Right lobe of liver (tissue), 6 donors: ENCODE data around the gene HPGD. TPM values are rescaled to one million over a fixed set of nuclear protein-coding genes. Genes with fewer than 3 reads are reported as not detected.

Experiments used
- ATAC-seq, 4 donors: fragments of 200-7000 bp; cut with Tn5 transposase; one replicate each; pipeline ENCODE4 v1.9.1; 2020; ENCODE audit warnings: mild to moderate bottlenecking in 4 of 4, moderate library complexity in 4 of 4
- DNase-seq, 3 donors: peaks; one replicate each; pipeline ENCODE4 v3.0.0-alpha.2; 2020
- H3K27ac ChIP-seq, 3 donors: fragments of 200-600 bp; one replicate each; pipeline ENCODE4 v1.8.0; 2022
- H3K27me3 ChIP-seq, 2 donors: fragments of 200-600 bp; one replicate each; pipeline ENCODE4 v1.8.0; 2022
- H3K36me3 ChIP-seq, 4 donors: fragments of 200-600 bp; sonication (generic) in 1 of 4; one replicate each; pipeline versions ENCODE4 v1.5.1 to v1.8.0; 2017 to 2022; ENCODE audit warnings: control low read depth in 1 of 4
- H3K4me1 ChIP-seq, 4 donors: fragments of 200-600 bp; sonication (generic) in 1 of 4; one replicate each; pipeline versions ENCODE4 v1.5.1 to v1.8.0; 2017 to 2022; ENCODE audit warnings: control low read depth in 1 of 4
- H3K4me3 ChIP-seq, 3 donors: fragments of 200-600 bp; one replicate each; pipeline ENCODE4 v1.8.0; 2022
- H3K9me3 ChIP-seq, 4 donors: fragments of 200-600 bp; sonication (generic) in 1 of 4; one replicate each; pipeline versions ENCODE4 v1.5.1 to v1.8.0; 2017 to 2022; ENCODE audit warnings: control low read depth in 1 of 4
- POLR2A ChIP-seq: fragments of 450-650 bp; IDR thresholded peaks from one replicate; pipeline ENCODE4 v1.6.1; 2017; ENCODE audit warnings: antibody characterized with exemption, mild to moderate bottlenecking
- WGBS: methylation state at CpG from one replicate; pipeline ENCODE4 v1.1.6; 2018; ENCODE audit warnings: low coverage, low lambda C conversion rate; ENCODE audit not compliant: insufficient coverage; ENCODE audit errors: missing lambda C conversion rate; 5-methylcytosine and 5-hydroxymethylcytosine counted together
- intact Hi-C, 2 donors: fragments of 100-400 bp; cut with DNase I; formaldehyde crosslinking; loops; one replicate each; pipeline versions ENCODE4 v1.11.2 to v1.14.1; 2022
- total RNA-seq, 6 experiments: library from RNA; depleted of rRNA in 2 of 6; stranded (reverse); fragments of >200 nt in 2 of 6; fragmentation: NEBNext Ultra II Directional in 3 of 6; extraction: Animal tissue kit (Norgen Biotek cat#: 25700) in 3 of 6; gene quantifications; one replicate each; pipeline versions ENCODE4 v1.1.0 to v1.2.4, GENCODE V29; 2016 to 2023
- TF ChIP-seq, protein P1 (sequence below), 4 donors: fragments of 200-600 bp in 3 of 4; fragments of 450-650 bp in 1 of 4; IDR thresholded peaks; one replicate each; pipeline versions ENCODE4 v1.5.1 to v1.8.0; 2016 to 2022; ENCODE audit warnings: antibody characterized with exemption in 4 of 4, mild to moderate bottlenecking in 2 of 4
- donor health status: DM: no; HTN: yes; CAD: no.
- donor health status: DM: no; HTN: no; CAD: no.
- donor health status: DM: no; HTN: no; CAD: no.
- donor health status: DM: no; HTN: yes; CAD: no.
- donor health status: DM: no; HTN: yes; CAD: no.

The HPGD gene
- total RNA-seq, 6 experiments from 2014 or later: 71.7 to 124 (median 91.0) TPM

DNA sequence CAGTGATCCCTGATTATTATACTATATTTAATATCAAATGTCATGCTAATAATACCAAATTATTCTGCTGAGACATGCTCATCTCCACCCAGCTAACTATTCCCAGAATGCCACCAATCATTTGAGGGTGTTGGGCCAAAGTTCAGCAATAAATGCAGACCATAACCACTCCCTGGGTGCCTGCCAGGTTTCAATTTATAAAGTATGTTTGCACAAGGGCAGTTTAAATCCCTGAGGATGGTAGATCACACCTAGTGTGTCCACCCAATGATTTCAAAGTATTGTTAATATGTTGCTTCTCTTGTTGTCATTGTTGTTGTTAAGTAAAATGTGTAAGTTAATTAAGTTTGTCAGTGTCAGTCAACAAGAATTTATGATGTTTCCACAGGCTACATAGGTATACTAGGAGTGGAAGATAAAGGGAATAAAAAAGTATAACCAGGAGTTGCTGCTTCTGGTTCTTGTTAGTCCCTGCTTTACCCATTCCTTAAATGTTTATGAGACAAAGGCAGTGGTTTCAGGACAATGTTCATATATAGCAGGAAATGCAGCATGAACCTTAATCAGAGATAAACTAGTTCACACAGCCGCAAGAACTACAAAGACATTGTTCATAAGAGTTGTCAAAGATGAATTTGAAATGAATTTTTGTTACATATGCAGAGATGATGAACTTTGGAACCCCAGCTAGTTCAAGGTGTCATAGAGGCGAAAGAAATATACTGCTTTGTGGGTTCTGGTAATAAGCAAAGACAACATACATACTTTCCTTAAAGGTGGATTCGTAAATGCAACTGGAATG is 25.5 kb downstream of the HPGD start:
- H3K27ac ChIP-seq: no peak overlapping the region
- no peaks in the 10 kb centered on the region for H3K27me3 ChIP-seq
- no peak overlapping the region for H3K4me3 ChIP-seq
- ATAC-seq (peak in 2 of 4 donors; percentile 57 to 58), DNase-seq (no peak)
- H3K9me3 ChIP-seq: no peaks in the 10 kb centered on the region
- intact Hi-C loops: no loop called here
- H3K4me1 ChIP-seq: peaks cover 0 to 6% (median 0%) of the 10 kb centered on the region in 4 donors
- peaks cover 0 to 22% (median 3%) of the 10 kb centered on the region in 4 donors for H3K36me3 ChIP-seq
- 60% methylated on average over 3 of the region's 3 CpGs for WGBS
- TF ChIP-seq, protein P1, sequence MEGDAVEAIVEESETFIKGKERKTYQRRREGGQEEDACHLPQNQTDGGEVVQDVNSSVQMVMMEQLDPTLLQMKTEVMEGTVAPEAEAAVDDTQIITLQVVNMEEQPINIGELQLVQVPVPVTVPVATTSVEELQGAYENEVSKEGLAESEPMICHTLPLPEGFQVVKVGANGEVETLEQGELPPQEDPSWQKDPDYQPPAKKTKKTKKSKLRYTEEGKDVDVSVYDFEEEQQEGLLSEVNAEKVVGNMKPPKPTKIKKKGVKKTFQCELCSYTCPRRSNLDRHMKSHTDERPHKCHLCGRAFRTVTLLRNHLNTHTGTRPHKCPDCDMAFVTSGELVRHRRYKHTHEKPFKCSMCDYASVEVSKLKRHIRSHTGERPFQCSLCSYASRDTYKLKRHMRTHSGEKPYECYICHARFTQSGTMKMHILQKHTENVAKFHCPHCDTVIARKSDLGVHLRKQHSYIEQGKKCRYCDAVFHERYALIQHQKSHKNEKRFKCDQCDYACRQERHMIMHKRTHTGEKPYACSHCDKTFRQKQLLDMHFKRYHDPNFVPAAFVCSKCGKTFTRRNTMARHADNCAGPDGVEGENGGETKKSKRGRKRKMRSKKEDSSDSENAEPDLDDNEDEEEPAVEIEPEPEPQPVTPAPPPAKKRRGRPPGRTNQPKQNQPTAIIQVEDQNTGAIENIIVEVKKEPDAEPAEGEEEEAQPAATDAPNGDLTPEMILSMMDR (IDR thresholded peaks at IDR 0.05): no peak
- no peak for TF ChIP-seq POLR2A

DNA sequence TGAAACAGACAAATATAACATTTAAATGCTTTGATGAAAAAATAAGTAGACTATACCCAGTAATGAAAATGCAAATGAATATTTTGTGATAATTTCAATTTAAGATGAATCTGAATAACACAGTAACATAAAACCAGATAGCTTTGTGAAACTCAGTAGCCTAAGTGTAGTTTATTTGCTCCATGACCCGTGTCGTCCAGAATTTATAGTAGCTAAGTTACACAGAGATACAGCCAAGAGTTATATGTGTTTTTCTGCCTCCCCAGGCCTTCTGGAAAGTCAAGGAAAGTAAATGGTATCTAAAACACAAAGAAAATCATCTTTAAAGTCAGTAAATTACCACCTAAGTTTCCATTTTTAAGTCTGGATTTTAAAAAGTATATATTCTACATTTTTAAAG is 26.7 kb downstream of the HPGD start:
- DNase-seq (no peak), ATAC-seq (no peak)
- 40% methylated on average over 2 of the region's 2 CpGs for WGBS
- peaks cover 0 to 2% (median 0%) of the 10 kb centered on the region in 4 donors for H3K4me1 ChIP-seq
- intact Hi-C loops: no loop called here
- H3K9me3 ChIP-seq: no peaks in the 10 kb centered on the region
- TF ChIP-seq POLR2A: no peak
- TF ChIP-seq, protein P1 (IDR thresholded peaks at IDR 0.05): no peak
- H3K36me3 ChIP-seq: peaks cover 0 to 22% (median 3%) of the 10 kb centered on the region in 4 donors
- no peak overlapping the region for H3K4me3 ChIP-seq
- no peak overlapping the region for H3K27ac ChIP-seq
- no peaks in the 10 kb centered on the region for H3K27me3 ChIP-seq

DNA sequence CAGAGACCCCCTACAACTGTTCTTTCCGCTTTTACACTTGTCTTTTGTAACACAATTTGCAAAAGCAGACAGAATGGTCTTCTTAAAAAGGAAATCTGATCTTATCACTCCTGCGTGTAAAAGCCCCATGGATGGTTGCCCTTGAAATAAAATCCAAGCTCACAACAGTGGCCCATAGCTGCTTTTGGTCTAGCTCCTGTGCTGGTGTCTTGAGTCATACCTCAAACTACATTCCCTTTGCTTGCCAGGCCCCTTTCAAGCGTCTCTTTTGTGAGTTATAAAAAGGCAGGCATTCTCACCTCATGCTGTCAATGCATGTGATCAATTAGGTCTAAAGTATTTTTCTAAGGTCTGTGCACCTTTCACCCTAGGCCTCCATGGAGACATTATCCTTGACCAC is 27.6 kb downstream of the HPGD start:
- no peak for DNase-seq
- Histone ChIP-seq H3K27me3 (no peaks in the 10 kb centered on the region), H3K4me3 (no peak overlapping the region), H3K9me3 (no peaks in the 10 kb centered on the region), H3K4me1 (no peaks in the 10 kb centered on the region), H3K27ac (no peak overlapping the region), H3K36me3 (peaks cover 0 to 22% (median 3%) of the 10 kb centered on the region in 4 donors)
- no peak for ATAC-seq
- intact Hi-C loops: no loop called here
- TF ChIP-seq, protein P1 (IDR thresholded peaks at IDR 0.05): no peak
- no peak for TF ChIP-seq POLR2A
- WGBS: 57% methylated on average over 3 of the region's 3 CpGs

DNA sequence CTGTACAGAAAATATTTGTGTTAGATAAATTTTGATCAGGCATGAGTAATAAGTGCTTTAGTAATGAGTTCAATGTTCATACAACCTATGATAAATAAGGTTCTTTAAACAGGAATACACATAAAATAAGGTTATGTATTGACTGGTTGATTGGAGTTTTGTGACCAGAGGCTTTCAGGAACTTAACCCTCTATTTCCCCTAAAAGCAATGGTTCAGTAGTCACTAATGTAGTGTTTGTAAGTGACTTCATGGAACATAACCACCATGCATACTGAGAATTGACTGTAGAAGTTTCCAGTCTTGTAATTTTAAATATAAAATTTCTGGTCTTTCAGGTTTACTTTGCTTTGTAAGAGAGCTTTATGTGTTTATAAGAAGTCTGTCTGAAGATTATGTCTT is 28.1 kb downstream of the HPGD start:
- Histone ChIP-seq H3K9me3 (no peaks in the 10 kb centered on the region), H3K4me1 (no peaks in the 10 kb centered on the region), H3K27me3 (no peaks in the 10 kb centered on the region), H3K4me3 (no peak overlapping the region), H3K36me3 (peaks cover 0 to 22% (median 3%) of the 10 kb centered on the region in 4 donors), H3K27ac (no peak overlapping the region)
- TF ChIP-seq POLR2A: no peak
- TF ChIP-seq, protein P1 (IDR thresholded peaks at IDR 0.05): no peak
- DNase-seq: no peak
- peak in 1 of 4 donors; percentile 31 for ATAC-seq
- intact Hi-C loops: no loop called here
